GM10847 (cell line): ENCODE data around the gene ZNF367.

Experiments
- POLR2A ChIP-seq: IDR thresholded peaks from 2 replicates; pipeline ENCODE4 v1.6.1; 2011; ENCODE audit not compliant: insufficient read length; ENCODE audit errors: extremely low read depth

ZNF367 gene

GRCh38 chr9:96448546-96449170 is 30.5 kb upstream of the ZNF367 start:
- no peak for TF ChIP-seq POLR2A

- TF ChIP-seq POLR2A = no peak
These were observed 29.2 kb upstream of the ZNF367 start for GRCh38 chr9:96447406-96447805.

GRCh38 chr9:96442491-96442890 is 24.3 kb upstream of the ZNF367 start:
- TF ChIP-seq POLR2A = no peak

- no peak for TF ChIP-seq POLR2A
These were observed 23.8 kb upstream of the ZNF367 start for GRCh38 chr9:96441798-96442445.

GRCh38 chr9:96440671-96441199 is 22.6 kb upstream of the ZNF367 start:
- TF ChIP-seq POLR2A = no peak

- TF ChIP-seq POLR2A = no peak
These were observed 19.3 kb upstream of the ZNF367 start for GRCh38 chr9:96437454-96437853.

GRCh38 chr9:96436456-96437126 is 18.4 kb upstream of the ZNF367 start:
- TF ChIP-seq POLR2A = no peak

- TF ChIP-seq POLR2A = no peak
These were observed 17.9 kb upstream of the ZNF367 start for GRCh38 chr9:96436063-96436455.

- no peak for TF ChIP-seq POLR2A
These were observed 17.2 kb upstream of the ZNF367 start for GRCh38 chr9:96435345-96435744.

- no peak for TF ChIP-seq POLR2A
These were observed 12.2 kb upstream of the ZNF367 start for GRCh38 chr9:96430377-96430776.

GRCh38 chr9:96429732-96430131 is 11.6 kb upstream of the ZNF367 start:
- no peak for TF ChIP-seq POLR2A

- no peak for TF ChIP-seq POLR2A
These were observed 7.5 kb upstream of the ZNF367 start for GRCh38 chr9:96425500-96426169.

GRCh38 chr9:96423985-96424336 is 5.8 kb upstream of the ZNF367 start:
- TF ChIP-seq POLR2A = no peak

GRCh38 chr9:96423322-96423984 is 5.3 kb upstream of the ZNF367 start:
- TF ChIP-seq POLR2A = no peak
